ENCODE data around the gene GAL3ST3. TPM values are rescaled to one million over a fixed set of nuclear protein-coding genes. Genes with fewer than 3 reads are reported as not detected.

Gene GAL3ST3
- total and polyA plus RNA-seq, 2 of the 8 experiments (the other 6 are each of a cell fraction or from before 2014, with no cell fraction given), result 21.1 to 21.4 TPM

GRCh38 chr11:66075273-66075672, 26.3 kb upstream of the GAL3ST3 start:
- Histone ChIP-seq H3K27me3 (replicated peaks in 1 of 4; ENCODE audit: control insufficient read depth in 3 of 4, extremely low read depth in 1 of 4, insufficient read depth in 3 of 4, low read length in 3 of 4) (no peaks in the 10 kb centered on the region), H2BK15ac (ENCODE audit: low read length) (no peak overlapping the region), H3K9me3 (ENCODE audit: insufficient read depth in 2 of 2, low read depth in 1 of 2, low read length in 1 of 2) (no peaks in the 10 kb centered on the region), H2AK5ac (ENCODE audit: low read depth, low read length) (no peak overlapping the region), H3K79me1 (ENCODE audit: low read depth, low read length) (no peaks in the 10 kb centered on the region), H4K91ac (replicated peaks; ENCODE audit: insufficient read length, low read length) (no peak overlapping the region), H2BK12ac (ENCODE audit: low read depth, low read length) (no peak overlapping the region), H3K4me1 (replicated peaks in 1 of 4; ENCODE audit: control insufficient read depth in 3 of 4, insufficient read depth in 4 of 4, low read length in 3 of 4) (peaks cover 0 to 5% (median 2%) of the 10 kb centered on the region in 4 experiments; a peak in 4 of 7 replicates), H3K23me2 (ENCODE audit: low read depth, low read length) (no peaks in the 10 kb centered on the region; the same call in 1 of the 2 replicates), H3K36me3 (ENCODE audit: control insufficient read depth in 2 of 4, insufficient read depth in 4 of 4, low read length in 3 of 4) (0 out of 8 replicates have a peak, but pooled peaks cover 0 to 3% (median 0%) of the 10 kb centered on the region in 4 experiments), H3K4me3 (ENCODE audit: extremely low read depth in 1 of 4, insufficient read depth in 2 of 4, low read depth in 3 of 4, low read length in 4 of 4) (no peak overlapping the region), H2BK5ac (ENCODE audit: low read depth, low read length) (no peak overlapping the region), H3K27ac (ENCODE audit: low read depth, low read length) (no peak overlapping the region), H3K4ac (replicated peaks; ENCODE audit: insufficient read length, low read depth, low read length) (no peak overlapping the region), H2BK20ac (ENCODE audit: low read length) (no peak overlapping the region), H3K56ac (replicated peaks; ENCODE audit: insufficient read length, low read depth, low read length) (no peak overlapping the region), H4K5ac (ENCODE audit: insufficient read length, low read depth, low read length) (no peak overlapping the region), H4K8ac (ENCODE audit: extremely low read depth, insufficient read depth, low read length) (no peak overlapping the region), H3K18ac (ENCODE audit: extremely low read depth, low read length) (no peak overlapping the region), H3K4me2 (ENCODE audit: insufficient read depth in 1 of 2, low read depth in 2 of 2, low read length in 2 of 2) (no peak overlapping the region), H3K9ac (replicated peaks in 1 of 4; ENCODE audit: extremely low read depth in 1 of 4, low read depth in 3 of 4, low read length in 3 of 4) (no peak overlapping the region), H3K23ac (ENCODE audit: insufficient read length) (no peak overlapping the region), H3K14ac (ENCODE audit: insufficient read length) (no peak overlapping the region), H2AFZ (ENCODE audit: low read length) (no peak overlapping the region), H3K79me2 (ENCODE audit: control insufficient read depth in 1 of 2, insufficient read depth in 2 of 2, low read length in 2 of 2) (peaks cover 0 to 13% of the 10 kb centered on the region in 2 experiments; a peak in 2 of 4 replicates), H4K20me1 (replicated peaks in 1 of 2; ENCODE audit: control insufficient read depth in 1 of 2, insufficient read depth in 2 of 2, low read length in 2 of 2) (peaks cover 2% of the 10 kb centered on the region in 2 experiments), H2BK120ac (replicated peaks; ENCODE audit: low read depth, low read length) (no peak overlapping the region)
- ChIA-PET CTCF (ENCODE audit: partially characterized antibody) (interaction anchor here (3.9 kb wide), 1 partner anchor 59 kb away, joined by 17 read pairs; no protein-coding TSS in a partner anchor), POLR2A (ENCODE audit: partially characterized antibody) (no interaction called here)
- no peak for TF ChIP-seq MAFK (IDR thresholded peaks at IDR 0.05; ENCODE audit: low read depth, low read length)
- no peak for TF ChIP-seq SIX5 (IDR thresholded peaks at IDR 0.05; ENCODE audit: low read depth, low read length)
- TF ChIP-seq BACH1 (IDR thresholded peaks at IDR 0.05; ENCODE audit: low read length), result no peak
- no peak for TF ChIP-seq PHF8 (conservative IDR thresholded peaks at IDR 0.05; ENCODE audit: low read depth, low read length)
- TF ChIP-seq TCF12 (IDR thresholded peaks at IDR 0.05; ENCODE audit: low read depth, low read length), result no peak
- TF ChIP-seq RNF2 (IDR thresholded peaks at IDR 0.05; ENCODE audit: borderline replicate concordance, low read depth, low read length, missing control alignments, poor library complexity, severe bottlenecking), result no peak
- TF ChIP-seq SP4 (IDR thresholded peaks at IDR 0.05; ENCODE audit: low read length), result no peak
- TF ChIP-seq EP300 (IDR thresholded peaks at IDR 0.05; ENCODE audit: borderline replicate concordance in 1 of 2, low read depth in 2 of 2, low read length in 2 of 2), result no peak
- TF ChIP-seq RAD21 (IDR thresholded peaks at IDR 0.05 in 1 of 2, conservative IDR thresholded peaks at IDR 0.05 in 1 of 2; ENCODE audit: low read depth in 2 of 2, low read length in 2 of 2), result no peak
- no peak for TF ChIP-seq TAF7 (optimal IDR thresholded peaks at IDR 0.05; ENCODE audit: borderline replicate concordance, low read depth, low read length)
- WGBS, 2 experiments (ENCODE audit: extremely low coverage in 1 of 2, insufficient coverage in 1 of 2, insufficient read length in 1 of 2, insufficient replicate concordance in 2 of 2, low coverage in 1 of 2, low lambda C conversion rate in 2 of 2, missing lambda C conversion rate in 1 of 2), result 96% methylated on average over 4 of the region's 4 CpGs; no CpG with 5 or more reads in 1 of the 2 experiments
- FAIRE-seq (no peak), DNase-seq (ENCODE audit: low read depth in 1 of 2, low spot score in 2 of 2) (no peak)

All from H1 (cell line).